Neural progenitor cell (in vitro differentiated cells): Measurements from ENCODE around the gene TANC1.

Experiments used
- EZH2 ChIP-seq: fragments of 200-600 bp; sonication (generic); IDR thresholded peaks from 2 replicates; pipeline ENCODE4 v1.6.1; 2017; ENCODE audit warnings: antibody characterized with exemption, mild to moderate bottlenecking, moderate library complexity
- TF ChIP-seq, protein P1 (sequence below): fragments of 200-600 bp; sonication (generic); IDR thresholded peaks from 2 replicates; pipeline ENCODE4 v1.5.1; 2017; ENCODE audit warnings: antibody characterized with exemption, mild to moderate bottlenecking

GRCh38 chr2:159175927-159176326, 207.5 kb downstream of the TANC1 start:
- TF ChIP-seq, protein P1, sequence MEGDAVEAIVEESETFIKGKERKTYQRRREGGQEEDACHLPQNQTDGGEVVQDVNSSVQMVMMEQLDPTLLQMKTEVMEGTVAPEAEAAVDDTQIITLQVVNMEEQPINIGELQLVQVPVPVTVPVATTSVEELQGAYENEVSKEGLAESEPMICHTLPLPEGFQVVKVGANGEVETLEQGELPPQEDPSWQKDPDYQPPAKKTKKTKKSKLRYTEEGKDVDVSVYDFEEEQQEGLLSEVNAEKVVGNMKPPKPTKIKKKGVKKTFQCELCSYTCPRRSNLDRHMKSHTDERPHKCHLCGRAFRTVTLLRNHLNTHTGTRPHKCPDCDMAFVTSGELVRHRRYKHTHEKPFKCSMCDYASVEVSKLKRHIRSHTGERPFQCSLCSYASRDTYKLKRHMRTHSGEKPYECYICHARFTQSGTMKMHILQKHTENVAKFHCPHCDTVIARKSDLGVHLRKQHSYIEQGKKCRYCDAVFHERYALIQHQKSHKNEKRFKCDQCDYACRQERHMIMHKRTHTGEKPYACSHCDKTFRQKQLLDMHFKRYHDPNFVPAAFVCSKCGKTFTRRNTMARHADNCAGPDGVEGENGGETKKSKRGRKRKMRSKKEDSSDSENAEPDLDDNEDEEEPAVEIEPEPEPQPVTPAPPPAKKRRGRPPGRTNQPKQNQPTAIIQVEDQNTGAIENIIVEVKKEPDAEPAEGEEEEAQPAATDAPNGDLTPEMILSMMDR, result no peak
- TF ChIP-seq EZH2, result no peak
